Mesenchymal stem cell (in vitro differentiated cells and primary cell): ENCODE measurements around the gene TRIM44.
"Not testable (repeated sequence)": the region's sequence is repeated elsewhere in the genome, so short reads cannot be mapped to it uniquely, and the experiment has no call there.

Source experiments
- DNase-seq: peaks from one replicate; pipeline ENCODE4 v3.0.0-alpha.2; 2013
- H2AFZ ChIP-seq: one replicate; pipeline ENCODE4 v1.6.1; 2013; ENCODE audit warnings: low read depth, mild to moderate bottlenecking, control low read depth, inconsistent platforms, low read length, moderate library complexity
- H2AK5ac ChIP-seq: 2 replicates; pipeline ENCODE4 v1.6.1; 2013; ENCODE audit warnings: low read length, moderate library complexity, mild to moderate bottlenecking, inconsistent platforms; ENCODE audit not compliant: severe bottlenecking
- H2BK120ac ChIP-seq: one replicate; pipeline ENCODE4 v1.6.1; 2013; ENCODE audit warnings: low read depth, mild to moderate bottlenecking, inconsistent platforms, low read length, moderate library complexity
- H2BK12ac ChIP-seq, 2 experiments: one replicate each; pipeline ENCODE4 v1.6.1; 2013; ENCODE audit warnings: inconsistent platforms in 2 of 2, low read length in 2 of 2, mild to moderate bottlenecking in 2 of 2, moderate library complexity in 2 of 2, control low read depth in 1 of 2
- H2BK15ac ChIP-seq: one replicate; pipeline ENCODE4 v1.6.1; 2013; ENCODE audit warnings: mild to moderate bottlenecking, low read depth, inconsistent platforms; ENCODE audit not compliant: poor library complexity, severe bottlenecking
- H2BK5ac ChIP-seq: 2 replicates; pipeline ENCODE4 v1.6.1; 2013; ENCODE audit warnings: low read depth, mild to moderate bottlenecking, low read length, control low read depth, inconsistent platforms; ENCODE audit not compliant: poor library complexity, severe bottlenecking
- H3K14ac ChIP-seq, 2 experiments: one replicate each; pipeline ENCODE4 v1.6.1; 2013; ENCODE audit warnings: inconsistent platforms in 2 of 2, low read length in 2 of 2, control low read depth in 1 of 2, mild to moderate bottlenecking in 1 of 2, moderate library complexity in 1 of 2
- H3K18ac ChIP-seq, 2 experiments: one replicate each; pipeline ENCODE4 v1.6.1; 2013; ENCODE audit warnings: inconsistent platforms in 2 of 2, low read length in 2 of 2, control low read depth in 1 of 2, low read depth in 1 of 2, mild to moderate bottlenecking in 1 of 2
- H3K23ac ChIP-seq, 2 experiments: one replicate each; pipeline ENCODE4 v1.6.1; 2013; ENCODE audit warnings: inconsistent platforms in 2 of 2, low read length in 2 of 2, mild to moderate bottlenecking in 2 of 2, moderate library complexity in 2 of 2, control low read depth in 1 of 2
- H3K27ac ChIP-seq: 2 replicates; pipeline ENCODE4 v1.5.1; 2013; ENCODE audit warnings: mild to moderate bottlenecking, moderate library complexity, low read length, control low read depth, inconsistent platforms; ENCODE audit not compliant: poor library complexity, severe bottlenecking
- H3K27me3 ChIP-seq, 2 experiments: 2 replicates each; pipeline versions ENCODE4 v1.6.1 to v1.7.0; 2013; ENCODE audit warnings: low read length in 2 of 2, mild to moderate bottlenecking in 2 of 2, moderate library complexity in 2 of 2, control low read depth in 1 of 2, inconsistent platforms in 1 of 2; ENCODE audit not compliant: control insufficient read depth in 1 of 2, insufficient read depth in 1 of 2
- H3K36me3 ChIP-seq, 2 experiments: 2 replicates each; pipeline versions ENCODE4 v1.6.1 to v1.7.0; 2013; ENCODE audit warnings: low read length in 2 of 2, control low read depth in 1 of 2, inconsistent platforms in 1 of 2, low read depth in 1 of 2, mild to moderate bottlenecking in 1 of 2; ENCODE audit not compliant: insufficient read depth in 2 of 2, control insufficient read depth in 1 of 2
- H3K4ac ChIP-seq, 2 experiments: one replicate each; pipeline ENCODE4 v1.6.1; 2013; ENCODE audit warnings: inconsistent platforms in 2 of 2, low read length in 2 of 2, mild to moderate bottlenecking in 2 of 2, moderate library complexity in 2 of 2, control low read depth in 1 of 2, low read depth in 1 of 2
- H3K4me1 ChIP-seq: 2 replicates; pipeline ENCODE4 v1.6.1; 2013; ENCODE audit warnings: low read depth, low read length, control low read depth; ENCODE audit not compliant: control insufficient read depth, insufficient read depth
- H3K4me2 ChIP-seq: 2 replicates; pipeline ENCODE4 v1.6.1; 2013; ENCODE audit warnings: low read length, mild to moderate bottlenecking, inconsistent platforms; ENCODE audit not compliant: poor library complexity, severe bottlenecking
- H3K4me3 ChIP-seq, 2 experiments: 2 replicates each; pipeline versions ENCODE4 v1.5.1 to v1.7.0; 2013; ENCODE audit warnings: low read length in 2 of 2, mild to moderate bottlenecking in 2 of 2, control low read depth in 1 of 2, low read depth in 1 of 2; ENCODE audit not compliant: insufficient read depth in 1 of 2
- H3K79me1 ChIP-seq: replicated peaks from 2 replicates; pipeline ENCODE4 v1.6.1; 2013; ENCODE audit warnings: mild to moderate bottlenecking, control low read depth, low read length, inconsistent platforms; ENCODE audit not compliant: poor library complexity, severe bottlenecking
- H3K9ac ChIP-seq: 2 replicates; pipeline ENCODE4 v1.7.0; 2013; ENCODE audit warnings: mild to moderate bottlenecking, low read length, moderate library complexity
- H3K9me3 ChIP-seq: 2 replicates; pipeline ENCODE4 v1.7.0; 2013; ENCODE audit warnings: mild to moderate bottlenecking, low read length; ENCODE audit not compliant: control insufficient read depth
- H4K8ac ChIP-seq: one replicate; pipeline ENCODE4 v1.6.1; 2013; ENCODE audit warnings: inconsistent platforms, mild to moderate bottlenecking, low read length, moderate library complexity
- H4K91ac ChIP-seq: one replicate; pipeline ENCODE4 v1.6.1; 2013; ENCODE audit warnings: mild to moderate bottlenecking, low read length, inconsistent platforms
- WGBS: methylation state at CpG from one replicate; pipeline ENCODE4 v1.1.7; 2013; ENCODE audit warnings: mixed read lengths; 5-methylcytosine and 5-hydroxymethylcytosine counted together

The TRIM44 gene

GRCh38 chr11:35668350-35668749, 5.8 kb downstream of the TRIM44 start:
- DNase-seq, H4K91ac ChIP-seq, H3K4me1 ChIP-seq, H2BK12ac ChIP-seq, H3K9ac ChIP-seq, H2BK120ac ChIP-seq, H2BK5ac ChIP-seq, H3K27ac ChIP-seq, H2AK5ac ChIP-seq, H4K8ac ChIP-seq, H3K18ac ChIP-seq, H2BK15ac ChIP-seq, H3K27me3 ChIP-seq, H3K4me3 ChIP-seq, H3K4me2 ChIP-seq, H3K4ac ChIP-seq, H3K14ac ChIP-seq, H3K23ac ChIP-seq, H2AFZ ChIP-seq: not testable (repeated sequence)
- Histone ChIP-seq H3K9me3 (peaks cover 28% of the 10 kb centered on the region), H3K36me3 (peaks cover 0 to 21% of the 10 kb centered on the region in 2 experiments), H3K79me1 (peaks cover 10% of the 10 kb centered on the region)
- WGBS = no CpG with 5 or more reads among the region's 3 CpGs

- Histone ChIP-seq H2BK12ac (no peak overlapping the region), H2BK120ac (no peak overlapping the region), H3K4ac (no peak overlapping the region), H3K36me3 (peaks cover 0 to 6% of the 10 kb centered on the region in 2 experiments), H2AFZ (no peak overlapping the region), H4K91ac (no peak overlapping the region), H3K4me2 (no peak overlapping the region), H3K23ac (no peak overlapping the region), H3K27me3 (no peaks in the 10 kb centered on the region), H2BK15ac (no peak overlapping the region), H3K18ac (no peak overlapping the region), H3K9ac (no peak overlapping the region), H3K9me3 (peaks cover 5% of the 10 kb centered on the region), H3K4me3 (no peak overlapping the region), H2BK5ac (no peak overlapping the region), H2AK5ac (no peak overlapping the region), H3K14ac (no peak overlapping the region), H3K27ac (no peak overlapping the region), H4K8ac (no peak overlapping the region), H3K4me1 (no peaks in the 10 kb centered on the region), H3K79me1 (peaks cover 13% of the 10 kb centered on the region)
- WGBS = 100% methylated on average over 1 of the region's 3 CpGs
- no peak for DNase-seq
Measured at GRCh38 chr11:35671396-35672127, 9.0 kb downstream of the TRIM44 start.

GRCh38 chr11:35672608-35673007, 10.0 kb downstream of the TRIM44 start:
- Histone ChIP-seq H3K9me3 (peaks cover 3% of the 10 kb centered on the region), H2BK120ac (no peak overlapping the region), H3K4ac (no peak overlapping the region), H2BK12ac (no peak overlapping the region), H2AK5ac (no peak overlapping the region), H3K14ac (no peak overlapping the region), H2BK15ac (no peak overlapping the region), H3K4me1 (no peaks in the 10 kb centered on the region), H3K4me3 (no peak overlapping the region), H4K8ac (no peak overlapping the region), H3K9ac (no peak overlapping the region), H3K27me3 (no peaks in the 10 kb centered on the region), H3K18ac (no peak overlapping the region), H3K27ac (no peak overlapping the region), H4K91ac (no peak overlapping the region), H3K4me2 (no peak overlapping the region), H3K36me3 (peaks cover 0 to 4% of the 10 kb centered on the region in 2 experiments), H2BK5ac (no peak overlapping the region), H2AFZ (no peak overlapping the region), H3K23ac (no peak overlapping the region), H3K79me1 (peaks cover 12% of the 10 kb centered on the region)
- WGBS = 90% methylated on average over 3 of the region's 3 CpGs
- DNase-seq = no peak

GRCh38 chr11:35675901-35676610, 13.5 kb downstream of the TRIM44 start:
- no peaks in the 10 kb centered on the region for H3K4me1 ChIP-seq
- no peak overlapping the region for H3K4ac ChIP-seq
- no peak overlapping the region for H3K9ac ChIP-seq
- H3K36me3 ChIP-seq = no peaks in the 10 kb centered on the region
- H3K9me3 ChIP-seq = no peaks in the 10 kb centered on the region
- no peak overlapping the region for H2BK5ac ChIP-seq
- H2BK15ac ChIP-seq = no peak overlapping the region
- no peak overlapping the region for H2AFZ ChIP-seq
- H3K4me3 ChIP-seq = no peak overlapping the region
- no peak overlapping the region for H3K14ac ChIP-seq
- H4K91ac ChIP-seq = no peak overlapping the region
- 76% methylated on average over 1 of the region's 1 CpG for WGBS
- peak overlapping the region in 1 of 2 experiments; percentile 21 for H3K18ac ChIP-seq
- H3K27ac ChIP-seq = no peak overlapping the region
- H3K27me3 ChIP-seq = no peaks in the 10 kb centered on the region
- H2BK120ac ChIP-seq = no peak overlapping the region
- no peak overlapping the region for H2BK12ac ChIP-seq
- H2AK5ac ChIP-seq = no peak overlapping the region
- H3K79me1 ChIP-seq = peaks cover 16% of the 10 kb centered on the region
- H4K8ac ChIP-seq = no peak overlapping the region
- no peak overlapping the region for H3K23ac ChIP-seq
- no peak overlapping the region for H3K4me2 ChIP-seq
- peak; percentile 47 for DNase-seq
